NT2/D1 (cell line): ENCODE data around the gene HOXB4.

ENCODE experiments used
- DNase-seq: peaks from one replicate; pipeline ENCODE4 v3.0.0-alpha.2; 2011; ENCODE audit warnings: low read depth, low spot score
- H3K27me3 ChIP-seq: 2 replicates; pipeline ENCODE4 v1.6.0; 2011; ENCODE audit warnings: mild to moderate bottlenecking; ENCODE audit not compliant: insufficient read length, insufficient read depth
- H3K36me3 ChIP-seq: 2 replicates; pipeline ENCODE4 v1.6.1; 2011; ENCODE audit warnings: mild to moderate bottlenecking, low read length, mixed read lengths; ENCODE audit not compliant: insufficient read depth, insufficient read length
- H3K4me1 ChIP-seq: 2 replicates; pipeline ENCODE4 v1.5.1; 2011; ENCODE audit not compliant: insufficient read depth, insufficient read length
- H3K4me3 ChIP-seq: 2 replicates; pipeline ENCODE4 v1.5.1; 2011; ENCODE audit warnings: low read depth; ENCODE audit not compliant: insufficient read length
- H3K9ac ChIP-seq: 2 replicates; pipeline ENCODE4 v1.6.0; 2011; ENCODE audit warnings: low read depth; ENCODE audit not compliant: insufficient read length
- H3K9me3 ChIP-seq: 2 replicates; pipeline ENCODE4 v1.5.1; 2011; ENCODE audit warnings: mild to moderate bottlenecking, low read length; ENCODE audit not compliant: insufficient read depth
- SUZ12 ChIP-seq: IDR thresholded peaks from 2 replicates; pipeline ENCODE4 v1.6.1; 2011; ENCODE audit not compliant: insufficient read length, insufficient read depth; ENCODE audit errors: extremely low read depth
- YY1 ChIP-seq: IDR thresholded peaks from 2 replicates; pipeline ENCODE4 v1.6.1; 2011; ENCODE audit not compliant: insufficient read length, insufficient read depth
- ZNF274 ChIP-seq: IDR thresholded peaks from 2 replicates; pipeline ENCODE4 v1.6.1; 2011; ENCODE audit warnings: mild to moderate bottlenecking, low read depth, low read length

HOXB4 gene

DNA sequence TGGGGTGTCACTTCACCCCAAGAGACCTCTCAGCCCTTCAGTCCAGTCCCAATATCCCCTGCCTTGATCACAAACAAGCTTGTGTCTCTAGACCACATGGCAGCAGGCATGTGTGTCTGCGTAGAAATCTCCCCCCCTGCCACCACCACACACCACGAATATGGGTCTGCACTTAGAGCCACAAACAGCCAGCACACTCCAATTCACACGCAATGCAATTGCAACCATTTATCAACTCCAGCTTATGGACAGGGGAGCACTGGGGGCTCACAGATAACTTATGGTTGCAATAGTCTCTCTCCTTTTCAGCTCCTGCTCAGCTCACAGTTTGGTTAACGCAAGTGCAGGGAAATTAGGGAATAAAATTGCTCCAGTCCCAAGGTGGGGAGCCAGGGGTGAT is 45.4 kb upstream of the HOXB4 start:
- DNase-seq: no peak
- Histone ChIP-seq H3K4me1 (peaks cover 7% of the 10 kb centered on the region), H3K4me3 (no peak overlapping the region), H3K9me3 (peaks cover 7% of the 10 kb centered on the region; the same call in 1 of the 2 replicates), H3K36me3 (no peaks in the 10 kb centered on the region), H3K9ac (no peak overlapping the region), H3K27me3 (peaks cover 100% of the 10 kb centered on the region)
- TF ChIP-seq SUZ12: no peak

DNA sequence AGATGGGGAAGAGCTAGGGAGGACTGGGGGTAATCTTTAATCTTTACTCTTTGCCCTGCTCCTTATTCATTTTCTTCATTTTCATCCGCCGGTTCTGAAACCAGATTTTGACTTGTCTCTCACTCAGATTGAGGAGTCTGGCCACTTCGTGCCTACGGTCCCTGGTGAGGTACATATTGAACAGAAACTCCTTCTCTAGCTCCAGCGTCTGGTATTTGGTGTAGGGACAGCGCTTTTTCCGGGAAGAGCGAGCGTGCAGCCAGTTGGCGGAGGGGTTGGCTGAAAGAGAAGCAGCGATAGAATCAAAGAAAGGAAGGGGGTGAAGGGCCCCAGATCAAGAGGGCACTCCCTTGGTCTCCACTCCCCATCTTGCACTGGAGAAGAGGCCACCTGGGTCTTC is 44.7 kb upstream of the HOXB4 start:
- Histone ChIP-seq H3K27me3 (peaks cover 100% of the 10 kb centered on the region), H3K9ac (no peak overlapping the region), H3K4me3 (no peak overlapping the region), H3K36me3 (no peaks in the 10 kb centered on the region), H3K9me3 (peaks cover 7% of the 10 kb centered on the region; the same call in 1 of the 2 replicates), H3K4me1 (peaks cover 10% of the 10 kb centered on the region)
- no peak for TF ChIP-seq YY1
- no peak for TF ChIP-seq SUZ12
- no peak for TF ChIP-seq ZNF274
- no peak for DNase-seq

GRCh38 chr17:48621410-48622392 is 43.6 kb upstream of the HOXB4 start:
- DNase-seq: no peak
- Histone ChIP-seq H3K9me3 (peaks cover 7% of the 10 kb centered on the region; the same call in 1 of the 2 replicates), H3K4me1 (peaks cover 13% of the 10 kb centered on the region), H3K4me3 (no peak overlapping the region), H3K27me3 (peaks cover 100% of the 10 kb centered on the region), H3K9ac (no peak overlapping the region), H3K36me3 (no peaks in the 10 kb centered on the region)
- TF ChIP-seq SUZ12 (peak; percentile 33), YY1 (no peak)

GRCh38 chr17:48620461-48621139 is 42.5 kb upstream of the HOXB4 start:
- DNase-seq: no peak
- Histone ChIP-seq H3K4me3 (no peak overlapping the region), H3K27me3 (peaks cover 100% of the 10 kb centered on the region), H3K36me3 (no peaks in the 10 kb centered on the region), H3K9me3 (peaks cover 7% of the 10 kb centered on the region; the same call in 1 of the 2 replicates), H3K9ac (no peak overlapping the region), H3K4me1 (peaks cover 13% of the 10 kb centered on the region)
- no peak for TF ChIP-seq YY1
- peak; percentile 66 for TF ChIP-seq SUZ12

DNA sequence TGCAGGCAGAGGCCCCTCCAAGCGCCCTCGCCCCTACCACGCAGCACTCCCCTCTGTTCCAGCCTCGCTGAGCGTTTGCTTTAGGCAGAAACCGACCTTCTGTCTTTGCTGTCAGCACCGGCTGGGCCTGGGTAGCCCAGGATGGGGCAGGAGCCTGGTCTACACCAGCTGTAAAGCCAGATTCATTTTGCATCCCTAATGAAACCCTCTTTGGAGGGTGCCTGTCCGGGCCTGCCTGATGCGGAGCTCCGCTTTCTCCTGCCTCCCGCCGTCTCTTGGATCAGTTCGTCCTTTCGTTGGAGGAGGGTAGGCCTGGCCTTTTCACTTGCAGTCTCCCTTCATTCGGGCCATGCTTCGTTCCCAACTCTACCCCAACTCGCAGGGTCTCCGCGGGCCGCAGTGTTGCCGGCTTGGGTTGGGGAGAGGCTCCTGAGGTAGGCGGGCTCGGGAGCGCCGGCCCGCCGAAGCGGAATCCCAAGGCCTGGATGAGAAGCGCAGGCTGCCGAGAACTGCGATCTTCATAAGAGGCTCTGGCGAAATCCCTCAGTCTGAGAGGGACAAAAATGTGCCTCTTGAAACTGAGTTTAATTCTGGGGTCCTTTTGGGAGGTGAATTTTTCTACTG is 41.8 kb upstream of the HOXB4 start:
- H3K27me3 ChIP-seq: peaks cover 100% of the 10 kb centered on the region
- H3K36me3 ChIP-seq: no peaks in the 10 kb centered on the region
- H3K9ac ChIP-seq: no peak overlapping the region
- H3K9me3 ChIP-seq: peaks cover 7% of the 10 kb centered on the region; the same call in 1 of the 2 replicates
- DNase-seq: no peak
- peak; percentile 27 for TF ChIP-seq SUZ12
- TF ChIP-seq YY1: no peak
- peak overlapping the region; percentile 13 for H3K4me3 ChIP-seq
- H3K4me1 ChIP-seq: peaks cover 13% of the 10 kb centered on the region

- no peaks in the 10 kb centered on the region for H3K36me3 ChIP-seq
- H3K4me3 ChIP-seq: no peak overlapping the region
- no peak for TF ChIP-seq YY1
- peaks cover 7% of the 10 kb centered on the region; the same call in 1 of the 2 replicates for H3K9me3 ChIP-seq
- peaks cover 13% of the 10 kb centered on the region for H3K4me1 ChIP-seq
- no peak overlapping the region for H3K9ac ChIP-seq
- H3K27me3 ChIP-seq: peaks cover 99% of the 10 kb centered on the region
- DNase-seq: peak; percentile 52
Measured at GRCh38 chr17:48618256-48618896, 40.2 kb upstream of the HOXB4 start.
